ENCODE data around the gene TMPRSS11E.

- TF ChIP-seq CTCF (IDR thresholded peaks at IDR 0.05) (no peak), POLR2A (IDR thresholded peaks at IDR 0.05) (no peak), POLR2AphosphoS5 (IDR thresholded peaks at IDR 0.05) (no peak)
Observed at GRCh38 chr4:68466185-68466584, 18.9 kb downstream of the TMPRSS11E start.
